ENCODE measurements around the gene CARHSP1.
"Not testable (repeated sequence)": the region's sequence is repeated elsewhere in the genome, so short reads cannot be mapped to it uniquely, and the experiment has no call there.

Gene CARHSP1

GRCh38 chr16:8819411-8820034 lies 49.3 kb downstream of the CARHSP1 start:
- DNase-seq = no peak

GRCh38 chr16:8818504-8819270 lies 50.1 kb downstream of the CARHSP1 start:
- no peak for DNase-seq

- no peak for DNase-seq
Measured at GRCh38 chr16:8816967-8817655, 51.7 kb downstream of the CARHSP1 start.

GRCh38 chr16:8814095-8814806 lies 54.6 kb downstream of the CARHSP1 start:
- no peak for DNase-seq

GRCh38 chr16:8812162-8812843 lies 56.5 kb downstream of the CARHSP1 start:
- DNase-seq = no peak

- DNase-seq = no peak
Measured at GRCh38 chr16:8808613-8809353, 60.0 kb downstream of the CARHSP1 start.

- DNase-seq = no peak
Measured at GRCh38 chr16:8808009-8808408, 60.8 kb downstream of the CARHSP1 start.

- DNase-seq = no peak
Measured at GRCh38 chr16:8807189-8807588, 61.6 kb downstream of the CARHSP1 start.

GRCh38 chr16:8806272-8806983 lies 62.4 kb downstream of the CARHSP1 start:
- no peak for DNase-seq

GRCh38 chr16:8804313-8804712 lies 64.5 kb downstream of the CARHSP1 start:
- DNase-seq = no peak

- DNase-seq = not testable (repeated sequence)
Measured at GRCh38 chr16:8803733-8804132, 65.1 kb downstream of the CARHSP1 start.

Data from stimulated activated CD4-positive, alpha-beta T cell treated with anti-CD3 and anti-CD28 coated beads, Interleukin-12 subunit alpha, Interleukin-12 subunit beta, amount 100 ng/mL, for 4 hours (primary cell).